ELR (cell line): ENCODE data around the gene NABP2.
A peak's percentile ranks its signal among the peaks of the same experiment; 100 is the strongest.

Source experiments
- DNase-seq: peaks from one replicate; pipeline ENCODE4 v3.0.0-alpha.2; 2015; ENCODE audit warnings: low read depth

The NABP2 gene

DNA sequence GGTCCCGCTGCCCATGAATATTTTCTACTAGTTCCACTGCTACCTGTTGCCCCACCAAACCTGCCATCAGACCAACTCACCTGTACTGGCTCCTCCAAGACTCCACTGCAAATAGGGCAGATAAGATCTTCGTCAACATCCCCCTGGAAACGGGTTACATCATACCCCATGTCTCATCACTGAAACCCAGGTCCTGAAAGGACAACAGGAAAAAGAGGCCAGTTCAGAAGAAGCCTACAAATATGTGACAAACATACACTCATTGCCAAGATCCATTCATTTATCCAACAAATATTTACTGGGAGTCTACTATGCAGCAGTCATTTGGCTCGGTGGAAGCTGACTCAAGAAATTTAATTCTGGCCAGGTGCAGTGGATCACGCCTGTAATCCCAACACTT is 10.3 kb upstream of the NABP2 start:
- peak; percentile 0 for DNase-seq

DNA sequence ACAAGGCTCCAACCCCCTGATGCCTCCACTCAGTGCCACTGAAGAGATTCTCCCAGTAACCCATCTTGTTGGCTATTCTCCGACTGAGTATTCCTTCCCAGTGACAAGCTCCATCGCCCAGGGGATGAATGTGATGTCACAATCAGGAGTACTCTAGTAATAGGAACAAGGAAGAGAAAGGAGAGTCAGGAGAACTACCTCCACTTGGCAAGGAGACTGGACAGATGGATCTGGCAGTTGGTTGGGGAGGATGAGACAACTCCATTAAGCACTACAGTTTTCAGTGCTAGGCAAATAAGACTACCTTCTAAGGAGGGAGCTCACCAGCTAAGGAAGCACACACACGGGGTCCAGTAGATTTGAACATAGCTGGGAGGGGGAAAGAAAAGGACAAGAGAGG is 7.7 kb upstream of the NABP2 start:
- DNase-seq = no peak

DNA sequence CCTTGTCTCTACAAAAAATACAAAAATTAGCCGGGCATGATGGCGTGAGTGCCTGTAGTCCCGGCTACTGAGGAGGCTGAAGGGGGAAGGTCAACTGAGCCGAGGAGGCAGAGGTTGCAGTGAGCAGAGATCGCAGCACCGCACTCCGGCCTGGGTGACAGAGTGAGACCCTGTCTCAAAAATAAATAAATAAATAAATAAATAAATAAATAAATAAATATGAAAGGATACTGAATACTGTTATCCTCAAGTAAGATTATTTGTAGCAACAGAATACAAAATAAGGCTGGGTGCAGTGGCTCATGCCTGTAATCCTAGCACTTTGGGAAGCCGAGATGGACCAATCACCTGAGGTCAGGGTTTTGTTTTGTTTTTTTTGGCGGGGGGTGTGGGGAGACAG is 4.3 kb upstream of the NABP2 start:
- DNase-seq = no peak

GRCh38 chr12:56220611-56221231 is 3.4 kb upstream of the NABP2 start:
- DNase-seq = peak; percentile 42

- peak; percentile 73 for DNase-seq
These were observed 2.8 kb upstream of the NABP2 start for GRCh38 chr12:56221232-56221756.

- DNase-seq = peak; percentile 98
These were observed 2.2 kb upstream of the NABP2 start, which contains the start of gene RNF41 for GRCh38 chr12:56221757-56222530. Gene RNF41, minus strand, starts transcription at chr12:56221922. Its CDS starts 7,875 bp downstream, at chr12:56214047.

DNA sequence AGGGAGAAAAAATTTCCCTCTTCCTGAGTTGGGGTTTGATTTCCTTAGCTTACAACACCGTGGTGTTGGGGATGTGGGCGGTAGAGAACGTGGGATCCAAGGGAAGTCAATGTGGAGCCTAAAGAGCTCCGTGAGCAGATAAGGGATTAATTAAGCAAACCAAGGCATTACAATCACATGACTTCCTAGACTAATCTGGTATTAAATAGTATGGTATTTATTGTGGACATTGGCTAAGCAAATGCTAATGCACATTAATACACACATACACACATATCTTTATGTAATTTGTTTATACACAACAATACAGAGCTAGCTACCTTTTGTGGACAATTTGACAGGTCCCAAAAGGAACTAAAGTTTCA is 1.6 kb upstream of the NABP2 start:
- no peak for DNase-seq

- DNase-seq = no peak
These were observed 506 bp upstream of the NABP2 start for GRCh38 chr12:56223571-56224101.

- no peak for DNase-seq
These were observed 812 bp downstream of the NABP2 start for GRCh38 chr12:56224954-56225353.

GRCh38 chr12:56229082-56229481 is 4.9 kb downstream of the NABP2 start:
- no peak for DNase-seq

GRCh38 chr12:56229916-56230431 is 5.8 kb downstream of the NABP2 start, which contains the start of gene SLC39A5:
Gene SLC39A5, plus strand, starts transcription at chr12:56230051. Its CDS starts 1,224 bp downstream, at chr12:56231275.
- DNase-seq = no peak

GRCh38 chr12:56230432-56231183 is 6.5 kb downstream of the NABP2 start:
- no peak for DNase-seq

GRCh38 chr12:56231184-56231582 is 7.0 kb downstream of the NABP2 start:
- DNase-seq = no peak

GRCh38 chr12:56234746-56235436 is 10.7 kb downstream of the NABP2 start:
- DNase-seq = no peak

DNA sequence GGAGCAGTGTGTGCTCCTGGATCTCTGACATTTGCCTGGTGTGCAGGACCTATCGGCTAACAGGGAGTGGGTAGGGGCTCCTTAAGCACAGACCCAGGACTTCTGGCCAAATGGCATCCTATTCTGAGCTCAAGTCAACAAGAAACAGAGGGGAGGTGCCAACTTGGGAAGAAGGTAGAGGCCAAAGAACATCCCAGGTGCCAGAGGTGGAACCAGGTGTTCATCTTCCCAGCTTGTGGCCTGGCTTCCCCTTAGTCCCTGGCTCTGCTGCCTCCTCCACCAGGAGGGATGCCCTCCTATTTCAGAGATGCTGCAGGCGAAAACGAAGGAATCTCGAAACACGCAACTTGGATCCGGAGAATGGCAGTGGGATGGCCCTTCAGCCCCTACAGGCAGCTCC is 11.9 kb downstream of the NABP2 start:
- no peak for DNase-seq

DNA sequence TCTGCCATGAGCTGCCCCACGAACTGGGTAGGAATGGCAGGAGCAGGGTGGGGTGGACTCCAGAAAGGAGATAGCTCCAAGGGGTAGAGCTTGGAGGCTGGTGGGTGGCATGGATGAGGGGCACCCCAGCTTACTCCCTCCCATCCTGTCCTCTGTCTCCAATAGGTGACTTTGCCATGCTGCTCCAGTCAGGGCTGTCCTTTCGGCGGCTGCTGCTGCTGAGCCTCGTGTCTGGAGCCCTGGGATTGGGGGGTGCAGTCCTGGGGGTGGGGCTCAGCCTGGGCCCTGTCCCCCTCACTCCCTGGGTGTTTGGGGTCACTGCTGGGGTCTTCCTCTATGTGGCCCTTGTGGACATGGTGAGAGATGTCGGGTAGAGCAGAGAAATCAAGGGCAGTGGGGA is 12.8 kb downstream of the NABP2 start:
- DNase-seq = no peak

DNA sequence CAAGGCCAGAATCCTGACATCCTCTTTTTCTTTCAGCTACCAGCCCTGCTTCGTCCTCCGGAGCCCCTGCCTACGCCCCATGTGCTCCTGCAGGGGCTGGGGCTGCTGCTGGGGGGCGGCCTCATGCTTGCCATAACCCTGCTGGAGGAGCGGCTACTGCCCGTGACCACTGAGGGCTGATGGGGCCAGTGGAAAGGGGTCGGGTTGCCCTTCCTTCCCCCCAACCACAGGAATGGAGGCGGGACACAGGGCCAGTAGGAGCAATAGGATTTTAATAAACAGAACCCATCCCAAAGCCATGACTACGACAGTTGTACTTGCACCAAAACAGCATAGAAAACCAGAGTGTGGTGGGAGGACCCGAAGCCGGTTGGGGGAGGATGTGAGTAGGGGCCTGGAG is 13.4 kb downstream of the NABP2 start:
- no peak for DNase-seq

- no peak for DNase-seq
These were observed 17.5 kb downstream of the NABP2 start for GRCh38 chr12:56241424-56242303.

GRCh38 chr12:56242986-56243385 is 18.8 kb downstream of the NABP2 start:
- no peak for DNase-seq

- no peak for DNase-seq
These were observed 19.6 kb downstream of the NABP2 start for GRCh38 chr12:56243731-56244181.
